ENCODE results near the gene CCDC85A. TPM values are rescaled to one million over a fixed set of nuclear protein-coding genes. Genes with fewer than 3 reads are reported as not detected.

Gene CCDC85A
- total and polyA plus RNA-seq, 2 experiments from 2014 or later, result 0.21 to 0.24 TPM

- Histone ChIP-seq H3F3A (replicated peaks; ENCODE audit: low read depth) (no peaks in the 10 kb centered on the region), H3K79me2 (replicated peaks; ENCODE audit: insufficient read depth) (0 out of 2 replicates have a peak, but pooled peaks cover 3% of the 10 kb centered on the region), H3K4me1 (ENCODE audit: insufficient read depth) (no peaks in the 10 kb centered on the region), H3K4me3 (no peak overlapping the region), H3K9me2 (ENCODE audit: insufficient read depth) (no peaks in the 10 kb centered on the region), H2AFZ (no peak overlapping the region), H3K27ac (ENCODE audit: low read depth) (no peak overlapping the region), H3K4me2 (no peak overlapping the region), H3K27me3 (ENCODE audit: insufficient read depth) (no peaks in the 10 kb centered on the region), H4K20me1 (replicated peaks; ENCODE audit: insufficient read depth) (no peaks in the 10 kb centered on the region), H3K36me3 (ENCODE audit: insufficient read depth) (no peaks in the 10 kb centered on the region)
- DNase-seq (ENCODE audit: low spot score), result no peak
- H3K27me3 Mint-ChIP-seq (ENCODE audit: insufficient read depth, low read depth, poor library complexity), result peaks cover 1% of the 10 kb centered on the region
- no peaks in the 10 kb centered on the region; the same call in 2 of the 3 replicates for H3K4me1 Mint-ChIP-seq
- peaks cover 12% of the 10 kb centered on the region for H3K9me3 Mint-ChIP-seq
- H3K36me3 Mint-ChIP-seq (ENCODE audit: low read depth), result peaks cover 12% of the 10 kb centered on the region
- TF ChIP-seq ZNF462 (CRISPR knock-in tag; IDR thresholded peaks at IDR 0.05), result no peak
- no peak for TF ChIP-seq ZNF114 (CRISPR knock-in tag; IDR thresholded peaks at IDR 0.05)
- no peak for TF ChIP-seq EZH2phosphoT487 (IDR thresholded peaks at IDR 0.05; ENCODE audit: unreplicated experiment)
- no peak for TF ChIP-seq CTCF (conservative IDR thresholded peaks at IDR 0.05; ENCODE audit: low read depth in 2 of 2)
- no peak for TF ChIP-seq NANOG (IDR thresholded peaks at IDR 0.05; ENCODE audit: borderline replicate concordance)
- ATAC-seq, result no peak
- no peak overlapping the region for H3K27ac Mint-ChIP-seq
- no peak overlapping the region for H3K4me3 Mint-ChIP-seq
These were observed 35.9 kb upstream of the CCDC85A start for GRCh38 chr2:56147907-56148306.

Measured in GM23338 (cell line).